ENCODE results near the gene UGP2. TPM values are rescaled to one million over a fixed set of nuclear protein-coding genes. Genes with fewer than 3 reads are reported as not detected.

UGP2 gene
- total and polyA plus RNA-seq, 2 of the 4 experiments (the other 2 are of a cell fraction): 45.0 to 58.8 TPM

GRCh38 chr2:63891488-63892030, 49.9 kb downstream of the UGP2 start:
- Histone ChIP-seq H4K8ac (ENCODE audit: low read depth in 2 of 2, low read length in 2 of 2) (no peak overlapping the region), H3K18ac (ENCODE audit: low read depth, low read length) (no peak overlapping the region), H3K79me1 (ENCODE audit: low read depth in 1 of 2, low read length in 2 of 2) (peaks cover 3 to 4% of the 10 kb centered on the region in 2 experiments; a peak in 3 of 4 replicates), H4K91ac (ENCODE audit: insufficient read depth, low read depth, low read length) (no peak overlapping the region), H2AK5ac (ENCODE audit: low read depth, low read length) (no peak overlapping the region), H3K27ac (ENCODE audit: insufficient read depth, low read length) (no peak overlapping the region), H2BK5ac (ENCODE audit: low read depth, low read length, poor library complexity, severe bottlenecking) (no peak overlapping the region), H3K27me3 (ENCODE audit: control insufficient read depth, insufficient read depth, low read length) (no peaks in the 10 kb centered on the region), H2BK20ac (ENCODE audit: low read depth, low read length) (no peak overlapping the region), H3K4me2 (ENCODE audit: low read depth, low read length) (no peak overlapping the region), H3K36me3 (ENCODE audit: control insufficient read depth, insufficient read depth, low read length) (peaks cover 19% of the 10 kb centered on the region), H4K20me1 (ENCODE audit: insufficient read depth, low read length) (no peaks in the 10 kb centered on the region), H3K9ac (ENCODE audit: low read depth, low read length) (no peak overlapping the region), H3K23ac (ENCODE audit: low read depth, low read length) (no peak overlapping the region), H3K4me1 (ENCODE audit: control insufficient read depth, insufficient read depth, low read length) (peaks cover 2% of the 10 kb centered on the region; the same call in 1 of the 2 replicates), H3K4me3 (ENCODE audit: insufficient read depth, low read depth, low read length) (no peak overlapping the region), H4K5ac (ENCODE audit: low read depth, low read length) (no peak overlapping the region), H3K14ac (replicated peaks; ENCODE audit: low read depth, low read length) (no peak overlapping the region), H3K56ac (ENCODE audit: extremely low read depth, insufficient read depth, low read length) (no peak overlapping the region), H2AFZ (replicated peaks; ENCODE audit: low read length, poor library complexity) (no peak overlapping the region), H3K4ac (ENCODE audit: low read depth, low read length) (no peak overlapping the region), H2BK15ac (ENCODE audit: low read depth, low read length) (no peak overlapping the region), H2BK120ac (ENCODE audit: low read depth, low read length) (no peak overlapping the region), H3K9me3 (ENCODE audit: control insufficient read depth, insufficient read depth, low read length) (no peaks in the 10 kb centered on the region), H3K9me1 (ENCODE audit: insufficient read depth, low read length) (no peaks in the 10 kb centered on the region), H2AK9ac (replicated peaks; ENCODE audit: low read depth, low read length, poor library complexity) (no peak overlapping the region)
- no peak for TF ChIP-seq RFX5 (IDR thresholded peaks at IDR 0.05; ENCODE audit: low read depth, low read length)
- TF ChIP-seq FOS (IDR thresholded peaks at IDR 0.05; ENCODE audit: low read depth, low read length): no peak
- TF ChIP-seq MXI1 (IDR thresholded peaks at IDR 0.05; ENCODE audit: borderline replicate concordance, low read depth, low read length): no peak
- POLR2A ChIA-PET (ENCODE audit: unreplicated experiment): no interaction called here
- WGBS, 2 experiments (ENCODE audit: extremely low coverage in 2 of 2, insufficient read length in 1 of 2): no CpG with 5 or more reads among the region's 1 CpG
- DNase-seq (no peak), ATAC-seq (ENCODE audit: low read depth) (no peak)
- CTCF ChIA-PET: interaction anchor here (0.7 kb wide), 1 partner anchor 230 kb away, joined by 3 read pairs; no protein-coding TSS in a partner anchor
- intact Hi-C loops (cut with micrococcal nuclease): no loop called here
- dilution Hi-C loops (cut with HindIII; ENCODE audit: low sequenced_read_pairs, unreplicated experiment): no loop called here
- BruUV-seq (replicated peaks): no TSS peak
- in situ Hi-C loops (cut with MboI; ENCODE audit: low sequenced_read_pairs): no loop called here
